ENCODE results near the gene SMARCAD1. TPM values are rescaled to one million over a fixed set of nuclear protein-coding genes. Genes with fewer than 3 reads are reported as not detected.
"Not testable (repeated sequence)": the region's sequence is repeated elsewhere in the genome, so short reads cannot be mapped to it uniquely, and the experiment has no call there.

Gene SMARCAD1
- total RNA-seq, 2 donors from 2014 or later = 12.2 to 13.8 TPM

GRCh38 chr4:94276204-94276603 lies 68.5 kb downstream of the SMARCAD1 start:
- DNase-seq = no peak
- intact Hi-C loops (cut with DNase I) = no loop called here
- ATAC-seq = no peak

GRCh38 chr4:94277534-94277933 lies 69.9 kb downstream of the SMARCAD1 start:
- intact Hi-C loops (cut with DNase I) = no loop called here
- ATAC-seq (no peak), DNase-seq (no peak)

GRCh38 chr4:94278781-94279180 lies 71.1 kb downstream of the SMARCAD1 start:
- intact Hi-C loops (cut with DNase I) = no loop called here
- no peak for ATAC-seq

GRCh38 chr4:94284889-94285288 lies 77.2 kb downstream of the SMARCAD1 start:
- intact Hi-C loops (cut with DNase I) = no loop called here
- no peak for ATAC-seq
- no peak for DNase-seq

More at GRCh38 chr4:94278781-94279180, 71.1 kb downstream of the SMARCAD1 start:
- no peak for DNase-seq

- intact Hi-C loops (cut with DNase I) = no loop called here
- DNase-seq = no peak
- no peak for ATAC-seq
Measured at GRCh38 chr4:94285666-94286065, 78.0 kb downstream of the SMARCAD1 start.

GRCh38 chr4:94290245-94290644 lies 82.6 kb downstream of the SMARCAD1 start:
- intact Hi-C loops (cut with DNase I) = no loop called here
- ATAC-seq (no peak), DNase-seq (no peak)

- intact Hi-C loops (cut with DNase I); ATAC-seq; DNase-seq: not testable (repeated sequence)
Measured at GRCh38 chr4:94293981-94294380, 86.3 kb downstream of the SMARCAD1 start.

- ATAC-seq; intact Hi-C loops (cut with DNase I); DNase-seq: not testable (repeated sequence)
Measured at GRCh38 chr4:94295473-94295872, 87.8 kb downstream of the SMARCAD1 start.

GRCh38 chr4:94298725-94299252 lies 91.1 kb downstream of the SMARCAD1 start:
- DNase-seq (no peak), ATAC-seq (no peak)
- intact Hi-C loops (cut with DNase I) = no loop called here

GRCh38 chr4:94302191-94302590 lies 94.5 kb downstream of the SMARCAD1 start:
- intact Hi-C loops (cut with DNase I) = loop anchor here in 1 of 2 donors (10.0 kb wide), 1 partner anchor 793 kb away; no protein-coding TSS in a partner anchor

GRCh38 chr4:94304365-94304971 lies 96.8 kb downstream of the SMARCAD1 start:
- ATAC-seq = peak in 1 of 2 donors; percentile 48
- intact Hi-C loops (cut with DNase I) = loop anchor here in 1 of 2 donors (10.0 kb wide), 1 partner anchor 790 kb away; no protein-coding TSS in a partner anchor
- no peak for DNase-seq

More at GRCh38 chr4:94302191-94302590, 94.5 kb downstream of the SMARCAD1 start:
- DNase-seq (no peak), ATAC-seq (no peak)

GRCh38 chr4:94305466-94306225 lies 98.0 kb downstream of the SMARCAD1 start:
- ATAC-seq = peak; percentile 34 to 57
- DNase-seq = no peak
- intact Hi-C loops (cut with DNase I) = loop anchor here in 1 of 2 donors (10.0 kb wide), 1 partner anchor 789 kb away; no protein-coding TSS in a partner anchor

- intact Hi-C loops (cut with DNase I) = loop anchor here in 1 of 2 donors (10.0 kb wide), 1 partner anchor 788 kb away; no protein-coding TSS in a partner anchor
- ATAC-seq = no peak
- DNase-seq = no peak
Measured at GRCh38 chr4:94306713-94307112, 99.0 kb downstream of the SMARCAD1 start.

- DNase-seq = no peak
- intact Hi-C loops (cut with DNase I) = loop anchor here in 1 of 2 donors (10.0 kb wide), 1 partner anchor 787 kb away; no protein-coding TSS in a partner anchor
- ATAC-seq = peak in 1 of 2 donors; percentile 23
Measured at GRCh38 chr4:94307231-94307871, 99.7 kb downstream of the SMARCAD1 start.

GRCh38 chr4:94319927-94320326 lies 112.3 kb downstream of the SMARCAD1 start:
- ATAC-seq; intact Hi-C loops (cut with DNase I); DNase-seq: not testable (repeated sequence)

- intact Hi-C loops (cut with DNase I) = no loop called here
- no peak for ATAC-seq
- no peak for DNase-seq
Measured at GRCh38 chr4:94325835-94326234, 118.2 kb downstream of the SMARCAD1 start.

GRCh38 chr4:94329933-94330332 lies 122.3 kb downstream of the SMARCAD1 start:
- ATAC-seq (no peak), DNase-seq (no peak)
- intact Hi-C loops (cut with DNase I) = loop anchor here in 1 of 2 donors (10.0 kb wide), 1 partner anchor 395 kb away; no protein-coding TSS in a partner anchor

- peak in 1 of 2 donors; percentile 54 for ATAC-seq
- no peak for DNase-seq
- intact Hi-C loops (cut with DNase I) = loop anchor here in 1 of 2 donors (10.0 kb wide), 1 partner anchor 392 kb away; no protein-coding TSS in a partner anchor
Measured at GRCh38 chr4:94332983-94333590, 125.4 kb downstream of the SMARCAD1 start.

GRCh38 chr4:94333866-94334265 lies 126.2 kb downstream of the SMARCAD1 start:
- no peak for DNase-seq
- intact Hi-C loops (cut with DNase I) = loop anchor here in 1 of 2 donors (10.0 kb wide), 1 partner anchor 391 kb away; no protein-coding TSS in a partner anchor
- ATAC-seq = no peak
